Esophagus muscularis mucosa (tissue), 4 donors: Measurements from ENCODE around the gene TFAP2E. TPM values are rescaled to one million over a fixed set of nuclear protein-coding genes. Genes with fewer than 3 reads are reported as not detected.

Source experiments
- DNase-seq: peaks from one replicate; pipeline ENCODE4 v3.0.0-alpha.2; 2017; ENCODE audit errors: extremely low spot score
- H3K27ac ChIP-seq, 4 donors: fragments of 200-600 bp; sonication (generic); replicated peaks in 1 of 4; 1 replicate in 3 of 4; 2 replicates in 1 of 4; pipeline ENCODE4 v1.5.1; 2016 to 2019; ENCODE audit warnings: mild to moderate bottlenecking in 1 of 4
- H3K27me3 ChIP-seq, 4 donors: fragments of 200-600 bp; sonication (generic); one replicate each; pipeline versions ENCODE4 v1.5.1 to v1.6.0; 2016 to 2019
- H3K36me3 ChIP-seq, 4 donors: fragments of 200-600 bp; sonication (generic); one replicate each; pipeline ENCODE4 v1.5.1; 2016 to 2019
- H3K4me1 ChIP-seq, 4 donors: fragments of 200-600 bp; sonication (generic); one replicate each; pipeline ENCODE4 v1.5.1; 2016 to 2019
- H3K4me3 ChIP-seq, 4 donors: fragments of 200-600 bp; sonication (generic); 1 replicate in 2 of 4; 2 replicates in 2 of 4; pipeline ENCODE4 v1.5.1; 2016 to 2019; ENCODE audit warnings: mild to moderate bottlenecking in 4 of 4, moderate library complexity in 1 of 4
- H3K9me3 ChIP-seq, 4 donors: fragments of 200-600 bp; sonication (generic); 1 replicate in 3 of 4; 2 replicates in 1 of 4; pipeline ENCODE4 v1.5.1; 2016 to 2019
- EP300 ChIP-seq: sonication (generic); formaldehyde crosslinking; IDR thresholded peaks from one replicate; pipeline ENCODE4 v1.6.1; 2017; ENCODE audit warnings: antibody characterized with exemption
- POLR2A ChIP-seq: fragments of 450-650 bp; IDR thresholded peaks from one replicate; pipeline ENCODE4 v1.6.1; 2017; ENCODE audit warnings: antibody characterized with exemption, moderate library complexity, mild to moderate bottlenecking, low read depth
- POLR2AphosphoS5 ChIP-seq, 2 donors: sonication (generic); formaldehyde crosslinking; IDR thresholded peaks; one replicate each; pipeline ENCODE4 v1.6.1; 2017; ENCODE audit warnings: antibody characterized with exemption in 2 of 2
- WGBS: methylation state at CpG from one replicate; pipeline ENCODE4 v1.1.5; 2018; 5-methylcytosine and 5-hydroxymethylcytosine counted together
- intact Hi-C: fragments of 100-400 bp; cut with DNase I; formaldehyde crosslinking; loops from one replicate; pipeline ENCODE4 v1.15.1; 2023
- total RNA-seq, 4 donors: library from RNA; depleted of rRNA; stranded (reverse); fragments of >200 nt; gene quantifications; one replicate each; pipeline versions ENCODE4 v1.1.0 to v1.2.1, GENCODE V29; 2016
- TF ChIP-seq, protein P1 (sequence below), 3 experiments: fragments of 200-600 bp in 2 of 3; fragments of 450-650 bp in 1 of 3; sonication (generic) in 2 of 3; IDR thresholded peaks; one replicate each; pipeline ENCODE4 v1.5.1; 2017 to 2019; ENCODE audit warnings: antibody characterized with exemption in 3 of 3, mild to moderate bottlenecking in 2 of 3, moderate library complexity in 1 of 3

Gene TFAP2E
- total RNA-seq, 4 donors from 2014 or later: 0.33 to 0.71 (median 0.63) TPM; not detected in 1

DNA sequence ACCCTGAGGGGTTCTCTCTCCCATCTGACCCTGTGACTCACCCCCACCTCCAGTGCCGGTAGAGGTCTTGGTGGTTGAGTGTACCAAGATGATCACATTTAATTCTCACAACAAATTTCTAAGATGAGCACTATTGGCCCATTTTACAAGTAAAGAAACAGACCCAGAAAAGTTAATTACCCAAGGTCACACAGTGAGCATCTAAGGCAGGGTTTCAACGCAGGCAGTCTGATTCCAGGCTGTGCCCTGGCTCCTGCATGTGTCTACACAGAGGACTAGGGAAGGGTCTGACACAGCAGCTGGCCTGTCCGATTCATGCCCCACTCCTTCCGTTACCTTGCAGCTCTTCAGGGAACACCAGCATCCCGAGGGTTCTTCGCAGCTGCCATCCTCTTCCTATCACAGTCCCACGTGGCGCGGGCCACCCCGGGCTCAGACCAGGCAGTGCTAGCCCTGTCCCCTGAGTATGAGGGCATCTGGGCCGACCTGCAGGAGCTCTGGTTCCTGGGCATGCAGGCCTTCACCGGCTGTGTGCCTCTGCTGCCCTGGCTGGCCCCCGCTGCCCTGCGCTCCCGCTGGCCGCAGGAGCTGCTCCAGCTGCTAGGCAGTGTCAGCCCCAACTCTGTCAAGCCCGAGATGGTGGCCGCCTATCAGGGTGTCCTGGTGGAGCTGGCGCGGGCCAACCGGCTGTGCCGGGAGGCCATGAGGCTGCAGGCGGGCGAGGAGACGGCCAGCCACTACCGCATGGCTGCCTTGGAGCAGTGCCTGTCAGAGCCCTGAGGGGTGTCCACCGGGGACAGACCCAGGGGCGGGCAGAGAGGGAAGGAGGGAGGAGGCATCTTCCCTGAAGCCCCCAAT, 8.0 kb upstream of the TFAP2E start:
- 82% methylated on average over 7 of the region's 28 CpGs for WGBS
- TF ChIP-seq, protein P1, sequence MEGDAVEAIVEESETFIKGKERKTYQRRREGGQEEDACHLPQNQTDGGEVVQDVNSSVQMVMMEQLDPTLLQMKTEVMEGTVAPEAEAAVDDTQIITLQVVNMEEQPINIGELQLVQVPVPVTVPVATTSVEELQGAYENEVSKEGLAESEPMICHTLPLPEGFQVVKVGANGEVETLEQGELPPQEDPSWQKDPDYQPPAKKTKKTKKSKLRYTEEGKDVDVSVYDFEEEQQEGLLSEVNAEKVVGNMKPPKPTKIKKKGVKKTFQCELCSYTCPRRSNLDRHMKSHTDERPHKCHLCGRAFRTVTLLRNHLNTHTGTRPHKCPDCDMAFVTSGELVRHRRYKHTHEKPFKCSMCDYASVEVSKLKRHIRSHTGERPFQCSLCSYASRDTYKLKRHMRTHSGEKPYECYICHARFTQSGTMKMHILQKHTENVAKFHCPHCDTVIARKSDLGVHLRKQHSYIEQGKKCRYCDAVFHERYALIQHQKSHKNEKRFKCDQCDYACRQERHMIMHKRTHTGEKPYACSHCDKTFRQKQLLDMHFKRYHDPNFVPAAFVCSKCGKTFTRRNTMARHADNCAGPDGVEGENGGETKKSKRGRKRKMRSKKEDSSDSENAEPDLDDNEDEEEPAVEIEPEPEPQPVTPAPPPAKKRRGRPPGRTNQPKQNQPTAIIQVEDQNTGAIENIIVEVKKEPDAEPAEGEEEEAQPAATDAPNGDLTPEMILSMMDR (IDR thresholded peaks at IDR 0.05): no peak
- no peak for TF ChIP-seq POLR2AphosphoS5 (IDR thresholded peaks at IDR 0.05)
- TF ChIP-seq EP300: no peak
- no peak for TF ChIP-seq POLR2A
- Histone ChIP-seq H3K27me3 (peaks cover 0 to 9% (median 0%) of the 10 kb centered on the region in 4 donors), H3K27ac (no peak overlapping the region), H3K9me3 (no peaks in the 10 kb centered on the region), H3K4me3 (no peak overlapping the region), H3K4me1 (peaks cover 15 to 23% (median 17%) of the 10 kb centered on the region in 4 donors), H3K36me3 (peaks cover 0 to 57% (median 46%) of the 10 kb centered on the region in 4 donors)
- no peak for DNase-seq
- intact Hi-C loops: loop anchor here (2.0 to 5.0 kb wide), 3 partner anchors 77 to 210 kb away; partner anchors contain the start of gene PSMB2

DNA sequence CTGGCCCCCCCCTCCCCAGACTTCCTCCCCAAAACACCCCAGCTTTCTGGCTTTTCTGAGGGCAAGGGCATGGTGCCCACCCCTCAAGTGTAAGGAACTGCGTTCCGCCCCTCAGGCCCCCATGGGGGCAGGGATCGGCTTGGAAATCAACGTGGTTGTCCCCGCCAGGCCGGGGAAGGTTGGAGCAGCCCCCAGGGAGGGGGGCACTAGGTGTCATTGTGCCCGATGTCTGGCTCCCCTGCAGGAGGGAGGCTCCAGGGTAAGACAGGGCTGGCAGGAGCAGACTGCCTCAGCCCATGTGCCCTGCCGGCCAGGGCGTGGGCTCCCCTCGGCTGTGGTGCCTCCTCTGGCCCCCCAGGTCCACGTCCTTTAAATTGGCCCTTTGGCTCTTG, 7.4 kb upstream of the TFAP2E start:
- WGBS: 100% methylated on average over 3 of the region's 11 CpGs
- H3K9me3 ChIP-seq: no peaks in the 10 kb centered on the region
- no peak overlapping the region for H3K27ac ChIP-seq
- no peak overlapping the region for H3K4me3 ChIP-seq
- intact Hi-C loops: loop anchor here (2.0 kb wide), 2 partner anchors 115 to 209 kb away; no protein-coding TSS in a partner anchor
- peaks cover 9 to 17% (median 11%) of the 10 kb centered on the region in 4 donors for H3K4me1 ChIP-seq
- DNase-seq: no peak
- peaks cover 0 to 15% (median 0%) of the 10 kb centered on the region in 4 donors for H3K27me3 ChIP-seq
- H3K36me3 ChIP-seq: peaks cover 0 to 57% (median 46%) of the 10 kb centered on the region in 4 donors
- TF ChIP-seq EP300 (no peak), POLR2A (no peak), POLR2AphosphoS5 (IDR thresholded peaks at IDR 0.05) (no peak)
- TF ChIP-seq, protein P1 (IDR thresholded peaks at IDR 0.05): no peak

DNA sequence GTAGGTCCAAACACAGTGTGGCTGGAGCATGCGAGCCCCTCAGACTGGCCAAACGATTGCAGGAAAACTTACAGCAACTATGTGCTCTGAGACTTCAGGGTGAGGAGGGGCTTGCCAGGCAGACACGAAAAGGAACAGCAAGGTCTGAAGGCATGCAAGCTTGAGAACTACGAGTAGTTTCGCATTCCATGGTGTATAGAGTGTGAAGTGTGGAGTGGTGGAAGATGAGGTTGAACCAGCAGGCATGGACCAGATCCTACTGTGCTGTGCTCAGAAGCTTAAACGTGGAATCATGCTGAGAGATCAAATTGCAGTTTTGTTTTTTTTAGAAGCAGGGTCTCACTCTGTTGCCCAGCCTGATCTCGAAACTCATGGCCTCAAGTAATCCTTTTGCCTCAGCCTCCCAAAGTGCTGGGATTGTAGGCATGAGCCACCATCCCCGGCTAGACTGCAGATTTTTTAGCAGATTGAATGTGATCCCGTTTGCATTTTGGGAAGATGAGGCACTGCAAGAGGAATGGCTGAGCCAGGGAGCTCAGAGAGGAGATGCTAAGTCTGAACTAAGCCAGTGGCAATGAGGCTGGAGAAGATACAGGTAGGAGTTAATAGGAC, 5.1 kb upstream of the TFAP2E start:
- WGBS: 72% methylated on average over 9 of the region's 9 CpGs
- TF ChIP-seq EP300: no peak
- TF ChIP-seq, protein P1 (IDR thresholded peaks at IDR 0.05): no peak
- TF ChIP-seq POLR2A: no peak
- no peak for TF ChIP-seq POLR2AphosphoS5 (IDR thresholded peaks at IDR 0.05)
- no peak overlapping the region for H3K27ac ChIP-seq
- no peak for DNase-seq
- peaks cover 0 to 38% (median 7%) of the 10 kb centered on the region in 4 donors for H3K27me3 ChIP-seq
- H3K4me1 ChIP-seq: peaks cover 2 to 7% (median 3%) of the 10 kb centered on the region in 4 donors
- peaks cover 0 to 42% (median 32%) of the 10 kb centered on the region in 4 donors for H3K36me3 ChIP-seq
- no peaks in the 10 kb centered on the region for H3K9me3 ChIP-seq
- no peak overlapping the region for H3K4me3 ChIP-seq
- intact Hi-C loops: loop anchor here (2.0 kb wide), 1 partner anchor 159 kb away; no protein-coding TSS in a partner anchor

DNA sequence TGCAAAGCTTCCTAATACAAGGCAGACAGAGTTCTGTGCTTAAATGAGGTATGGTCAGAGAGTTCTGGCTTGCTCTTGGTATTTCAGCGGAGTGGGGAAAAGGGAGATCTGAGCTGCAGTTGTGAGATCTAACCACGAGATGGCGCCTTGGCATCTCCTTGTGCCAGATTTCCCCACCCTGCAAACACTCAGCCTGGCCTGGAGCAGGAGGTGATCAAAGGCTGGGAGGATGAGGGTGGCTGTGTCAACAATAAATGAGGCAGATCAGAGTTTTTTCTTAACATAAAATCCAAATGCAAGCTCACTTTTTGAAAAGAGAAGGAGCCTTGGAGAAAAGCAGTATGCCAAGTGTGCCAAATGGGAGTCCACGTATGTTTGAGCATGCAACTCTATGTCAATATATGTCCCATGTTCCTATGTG, 4.1 kb upstream of the TFAP2E start:
- Histone ChIP-seq H3K27me3 (peaks cover 0 to 47% (median 15%) of the 10 kb centered on the region in 4 donors), H3K4me3 (no peak overlapping the region), H3K9me3 (no peaks in the 10 kb centered on the region), H3K27ac (no peak overlapping the region), H3K4me1 (peaks cover 10 to 16% (median 12%) of the 10 kb centered on the region in 4 donors), H3K36me3 (peaks cover 0 to 32% (median 23%) of the 10 kb centered on the region in 4 donors)
- no peak for DNase-seq
- intact Hi-C loops: loop anchor here (2.0 kb wide), 1 partner anchor 158 kb away; no protein-coding TSS in a partner anchor
- WGBS: 17% methylated on average over 4 of the region's 4 CpGs
- no peak for TF ChIP-seq POLR2A
- TF ChIP-seq POLR2AphosphoS5 (IDR thresholded peaks at IDR 0.05): peak in 1 of 2 donors; percentile 16
- TF ChIP-seq EP300: no peak
- TF ChIP-seq, protein P1 (IDR thresholded peaks at IDR 0.05): peak; percentile 68 to 80 (median 76)
